K562 (cell line): ENCODE measurements around the gene SAXO2. TPM values are rescaled to one million over a fixed set of nuclear protein-coding genes. Genes with fewer than 3 reads are reported as not detected.

Source experiments
- ATF7 ChIP-seq: fragments of 450-650 bp; IDR thresholded peaks from 2 replicates; pipeline ENCODE4 v1.7.1; 2014; ENCODE audit warnings: mild to moderate bottlenecking, moderate library complexity
- DPF2 ChIP-seq: fragments of 450-650 bp; IDR thresholded peaks from 2 replicates; pipeline ENCODE4 v1.6.1; 2016
- ETV1 ChIP-seq: fragments of 450-650 bp; conservative IDR thresholded peaks from 2 replicates; pipeline ENCODE4 v1.6.1; 2016; ENCODE audit warnings: missing genetic modification characterization, control low read depth, low read depth, missing compliant biosample characterization
- HINFP ChIP-seq: fragments of 450-650 bp; conservative IDR thresholded peaks from 2 replicates; pipeline ENCODE4 v1.6.1; 2016; ENCODE audit warnings: missing genetic modification characterization, low read depth, mild to moderate bottlenecking, control low read depth, missing compliant biosample characterization
- KAT8 ChIP-seq: fragments of 450-650 bp; IDR thresholded peaks from 2 replicates; pipeline ENCODE4 v1.6.1; 2016; ENCODE audit warnings: low read depth, mild to moderate bottlenecking
- KHSRP ChIP-seq: fragments of 450-650 bp; IDR thresholded peaks from 2 replicates; pipeline ENCODE4 v1.6.1; 2017
- PCBP1 ChIP-seq: fragments of 200-400 bp; formaldehyde crosslinking; IDR thresholded peaks from 2 replicates; pipeline ENCODE4 v1.6.1; 2018; ENCODE audit warnings: mild to moderate bottlenecking, low read depth, low read length; ENCODE audit not compliant: poor library complexity, severe bottlenecking
- POLR2AphosphoS5 ChIP-seq: IDR thresholded peaks from 2 replicates; pipeline ENCODE4 v1.6.1; 2011; ENCODE audit warnings: mild to moderate bottlenecking, low read depth, low read length, moderate library complexity; ENCODE audit not compliant: control insufficient read depth, insufficient read depth
- PRMT5 ChIP-seq: sonication (generic); formaldehyde crosslinking; IDR thresholded peaks from 2 replicates; pipeline ENCODE4 v1.5.0; 2020; ENCODE audit warnings: missing genetic modification reagents
- PRPF4 ChIP-seq: fragments of 200-400 bp; formaldehyde crosslinking; IDR thresholded peaks from one replicate; pipeline ENCODE4 v1.6.1; 2017; ENCODE audit warnings: low read length, low read depth, mild to moderate bottlenecking; ENCODE audit not compliant: insufficient read depth, poor library complexity, severe bottlenecking
- RB1 ChIP-seq: fragments of 450-650 bp; IDR thresholded peaks from 2 replicates; pipeline ENCODE4 v1.6.1; 2017; ENCODE audit warnings: low read depth, mild to moderate bottlenecking
- SMARCC2 ChIP-seq: fragments of 450-650 bp; IDR thresholded peaks from 2 replicates; pipeline ENCODE4 v1.6.1; 2017; ENCODE audit warnings: antibody characterized with exemption, moderate library complexity, mild to moderate bottlenecking, low read depth
- SMARCE1 ChIP-seq: fragments of 450-650 bp; IDR thresholded peaks from 2 replicates; pipeline ENCODE4 v1.7.1; 2016; ENCODE audit warnings: mild to moderate bottlenecking
- SRSF3 ChIP-seq: fragments of 200-400 bp; formaldehyde crosslinking; IDR thresholded peaks from 2 replicates; pipeline ENCODE4 v1.6.1; 2016; ENCODE audit warnings: mild to moderate bottlenecking, low read length, moderate library complexity; ENCODE audit not compliant: insufficient read depth
- TCF3 ChIP-seq: sonication (generic); formaldehyde crosslinking; IDR thresholded peaks from 2 replicates; pipeline ENCODE4 v1.4.0; 2020; ENCODE audit warnings: mild to moderate bottlenecking, missing genetic modification reagents
- YY1 ChIP-seq, 3 experiments: IDR thresholded peaks; 2 replicates each; pipeline ENCODE4 v1.6.1; 2011; ENCODE audit warnings: low read length in 2 of 3, mild to moderate bottlenecking in 2 of 3, moderate library complexity in 2 of 3, borderline replicate concordance in 1 of 3, control low read depth in 1 of 3, low read depth in 1 of 3; ENCODE audit not compliant: insufficient read depth in 3 of 3, insufficient replicate concordance in 2 of 3, control insufficient read depth in 1 of 3, insufficient read length in 1 of 3; ENCODE audit errors: extremely low read depth in 1 of 3
- ZHX1 ChIP-seq: fragments of 150-350 bp; conservative IDR thresholded peaks from 2 replicates; pipeline ENCODE4 v1.6.1; 2014; ENCODE audit warnings: low read length
- ZNF408 ChIP-seq: fragments of 250-450 bp; sonication (Bioruptor Pico); IDR thresholded peaks from 2 replicates; pipeline ENCODE4 v1.4.0; 2020; ENCODE audit warnings: low read depth, mild to moderate bottlenecking, moderate library complexity
- polyA plus RNA-seq, 8 experiments: library from polyadenylated mRNA; depleted of rRNA in 4 of 8; stranded (reverse) in 5 of 8; unstranded in 3 of 8; fragments of >200 nt; fragmentation: Nextera tagmentation in 2 of 8; fragmentation: Illumina TruSeq in 1 of 8; extraction: Ambion mirVana in 2 of 8; extraction: Trizol in 1 of 8; gene quantifications; 2 replicates each; pipeline versions ENCODE4 v1.2.1 to v1.2.3, GENCODE V29; 2011 to 2014; ENCODE audit warnings: inconsistent platforms in 1 of 8, missing spikeins in 1 of 8
- total RNA-seq, 7 experiments: library from RNA; depleted of rRNA in 6 of 7; stranded (reverse); fragments of >200 nt in 6 of 7; fragmentation: Illumina TruSeq in 2 of 7; extraction: Trizol in 2 of 7; gene quantifications; 2 replicates each; pipeline versions ENCODE4 v1.2.1 to v1.2.3, GENCODE V29; 2011 to 2021; ENCODE audit warnings: low replicate concordance in 1 of 7
- TF ChIP-seq, protein P1 (sequence below): IDR thresholded peaks from 2 replicates; pipeline ENCODE4 v1.6.1; 2012; ENCODE audit warnings: low read depth, low read length, improper control_type of control experiment, borderline replicate concordance
- TF ChIP-seq, protein P2 (sequence below): IDR thresholded peaks from 2 replicates; pipeline ENCODE4 v1.6.1; 2011; ENCODE audit warnings: borderline replicate concordance, low read depth, mild to moderate bottlenecking, moderate library complexity, low read length; ENCODE audit not compliant: insufficient read depth, poor library complexity, severe bottlenecking

The SAXO2 gene
- total and polyA plus RNA-seq, 9 of the 15 experiments (the other 6 are each of a cell fraction or from before 2014, with no cell fraction given), result 3.1 to 14.2 (median 8.2) TPM

- peak; percentile 49; the same call in 1 of the 2 replicates for TF ChIP-seq POLR2AphosphoS5
- TF ChIP-seq PRPF4, result no peak
- TF ChIP-seq KHSRP, result no peak
- TF ChIP-seq ZHX1, result no peak
- no peak for TF ChIP-seq HINFP (tag)
- no peak for TF ChIP-seq RB1
- TF ChIP-seq KAT8, result no peak
- no peak for TF ChIP-seq PRMT5 (CRISPR knock-in tag)
- TF ChIP-seq ATF7, result 0 out of 2 replicates have a peak, but pooled peaks have one; percentile 41
- no peak for TF ChIP-seq SRSF3
- TF ChIP-seq ZNF408, result no peak
- TF ChIP-seq SMARCE1, result peak; percentile 28; the same call in 1 of the 2 replicates
- TF ChIP-seq DPF2, result peak; percentile 74
- TF ChIP-seq TCF3, result peak; percentile 85
- TF ChIP-seq, protein P1, sequence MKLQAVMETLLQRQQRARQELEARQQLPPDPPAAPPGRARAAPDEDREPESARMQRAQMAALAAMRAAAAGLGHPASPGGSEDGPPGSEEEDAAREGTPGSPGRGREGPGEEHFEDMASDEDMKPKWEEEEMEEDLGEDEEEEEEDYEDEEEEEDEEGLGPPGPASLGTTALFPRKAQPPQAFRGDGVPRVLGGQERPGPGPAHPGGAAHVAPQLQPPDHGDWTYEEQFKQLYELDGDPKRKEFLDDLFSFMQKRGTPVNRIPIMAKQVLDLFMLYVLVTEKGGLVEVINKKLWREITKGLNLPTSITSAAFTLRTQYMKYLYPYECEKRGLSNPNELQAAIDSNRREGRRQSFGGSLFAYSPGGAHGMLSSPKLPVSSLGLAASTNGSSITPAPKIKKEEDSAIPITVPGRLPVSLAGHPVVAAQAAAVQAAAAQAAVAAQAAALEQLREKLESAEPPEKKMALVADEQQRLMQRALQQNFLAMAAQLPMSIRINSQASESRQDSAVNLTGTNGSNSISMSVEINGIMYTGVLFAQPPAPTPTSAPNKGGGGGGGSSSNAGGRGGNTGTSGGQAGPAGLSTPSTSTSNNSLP, result 0 out of 2 replicates have a peak, but pooled peaks have one; percentile 13
- TF ChIP-seq PCBP1, result no peak
- TF ChIP-seq, protein P2, sequence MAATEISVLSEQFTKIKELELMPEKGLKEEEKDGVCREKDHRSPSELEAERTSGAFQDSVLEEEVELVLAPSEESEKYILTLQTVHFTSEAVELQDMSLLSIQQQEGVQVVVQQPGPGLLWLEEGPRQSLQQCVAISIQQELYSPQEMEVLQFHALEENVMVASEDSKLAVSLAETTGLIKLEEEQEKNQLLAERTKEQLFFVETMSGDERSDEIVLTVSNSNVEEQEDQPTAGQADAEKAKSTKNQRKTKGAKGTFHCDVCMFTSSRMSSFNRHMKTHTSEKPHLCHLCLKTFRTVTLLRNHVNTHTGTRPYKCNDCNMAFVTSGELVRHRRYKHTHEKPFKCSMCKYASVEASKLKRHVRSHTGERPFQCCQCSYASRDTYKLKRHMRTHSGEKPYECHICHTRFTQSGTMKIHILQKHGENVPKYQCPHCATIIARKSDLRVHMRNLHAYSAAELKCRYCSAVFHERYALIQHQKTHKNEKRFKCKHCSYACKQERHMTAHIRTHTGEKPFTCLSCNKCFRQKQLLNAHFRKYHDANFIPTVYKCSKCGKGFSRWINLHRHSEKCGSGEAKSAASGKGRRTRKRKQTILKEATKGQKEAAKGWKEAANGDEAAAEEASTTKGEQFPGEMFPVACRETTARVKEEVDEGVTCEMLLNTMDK, result no peak
- peak; percentile 89 for TF ChIP-seq ETV1 (tag)
- TF ChIP-seq YY1 (IDR thresholded peaks at IDR 0.05; ENCODE audit: borderline replicate concordance in 1 of 3, control insufficient read depth in 1 of 3, extremely low read depth in 1 of 3, insufficient read depth in 3 of 3, insufficient read length in 1 of 3, insufficient replicate concordance in 2 of 3, low read depth in 1 of 3, low read length in 2 of 3), result no peak
- TF ChIP-seq SMARCC2, result no peak
Observed at GRCh38 chr15:82231842-82232241, 30.8 kb upstream of the SAXO2 start (continued).
